Activated CD8-positive, alpha-beta memory T cell treated with anti-CD3 and anti-CD28 coated beads for 1 hour (primary cell): ENCODE results near the gene UBA5.
A peak's percentile ranks its signal among the peaks of the same experiment; 100 is the strongest.
"Not testable (repeated sequence)": the region's sequence is repeated elsewhere in the genome, so short reads cannot be mapped to it uniquely, and the experiment has no call there.

Experiments used
- DNase-seq, 2 donors: peaks; one replicate each; pipeline ENCODE4 v3.0.0-alpha.2; 2020; ENCODE audit warnings: low read depth in 1 of 2; ENCODE audit errors: extremely low read depth in 1 of 2

UBA5 gene

DNA sequence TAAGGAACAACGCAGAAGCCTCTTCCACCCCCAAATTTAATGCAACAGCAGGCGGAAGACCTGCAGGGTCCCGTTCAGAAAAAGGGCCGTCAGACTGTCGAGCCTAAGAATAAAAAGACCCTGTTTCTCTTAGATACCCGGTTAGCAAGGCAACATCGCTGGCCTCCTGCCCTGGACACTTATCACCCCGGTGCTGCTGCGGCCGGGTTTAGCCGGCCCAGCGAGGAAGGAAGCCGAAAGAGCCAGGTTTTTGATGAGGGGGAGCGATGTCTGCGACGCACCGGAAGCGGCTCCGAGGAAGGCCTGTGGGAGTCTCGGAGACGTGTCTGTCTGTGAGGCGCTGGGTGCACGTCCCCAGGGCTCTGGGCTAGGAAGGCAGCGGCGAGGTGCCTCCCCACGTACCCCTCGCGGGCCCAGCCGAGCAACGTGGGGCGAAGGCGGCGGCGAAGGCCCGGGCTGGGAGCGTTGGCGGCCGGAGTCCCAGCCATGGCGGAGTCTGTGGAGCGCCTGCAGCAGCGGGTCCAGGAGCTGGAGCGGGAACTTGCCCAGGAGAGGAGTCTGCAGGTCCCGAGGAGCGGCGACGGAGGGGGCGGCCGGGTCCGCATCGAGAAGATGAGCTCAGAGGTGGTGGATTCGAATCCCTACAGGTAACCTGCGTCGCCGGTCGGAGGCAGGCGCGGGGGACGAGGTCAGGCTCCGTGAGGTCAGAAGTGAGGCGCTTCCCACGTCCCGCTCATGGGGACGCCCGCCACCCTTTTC, at the start of gene UBA5:
TSS of gene UBA5 (plus strand) at position 278 of the 759 bp plus-strand sequence. CDS start at position 487, 209 bp downstream.
- DNase-seq = peak in 1 of 2 donors; percentile 47

DNA sequence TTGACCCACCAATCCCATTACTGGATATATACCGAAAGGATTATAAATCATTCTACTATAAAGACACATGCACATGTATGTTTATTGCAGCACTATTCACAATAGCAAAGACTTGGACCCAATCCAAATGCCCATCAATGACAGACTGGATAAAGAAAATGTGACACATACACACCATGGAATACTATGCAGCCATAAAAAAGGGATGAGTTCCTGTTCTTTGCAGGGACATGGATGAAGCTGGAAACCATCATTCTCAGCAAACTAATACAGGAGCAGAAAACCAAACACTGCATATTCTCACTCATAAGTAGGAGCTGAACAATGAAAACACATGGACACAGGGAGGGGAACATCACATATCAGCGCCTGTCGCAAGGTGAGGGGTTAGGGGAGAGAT, 44.8 kb upstream of the UBA5 start:
- DNase-seq = not testable (repeated sequence)

DNA sequence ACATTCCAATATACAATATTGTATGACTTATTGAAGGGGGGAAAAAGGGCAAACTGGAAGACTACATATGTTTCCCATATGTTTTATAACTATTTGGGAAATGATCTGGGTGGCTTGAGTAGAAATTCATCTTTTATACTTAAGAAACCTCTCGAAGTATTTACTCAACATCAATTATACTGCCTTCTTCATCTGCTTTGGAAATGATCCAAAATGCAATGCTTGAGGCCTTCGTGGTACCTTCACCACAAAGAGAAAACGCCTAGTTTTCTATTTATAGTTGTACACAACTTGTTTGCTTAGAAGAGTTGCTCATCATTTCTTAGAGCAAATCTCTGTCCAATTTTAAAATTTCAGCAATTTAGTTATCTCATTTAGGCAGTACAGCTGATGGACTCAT, 44.2 kb upstream of the UBA5 start:
- no peak for DNase-seq

DNA sequence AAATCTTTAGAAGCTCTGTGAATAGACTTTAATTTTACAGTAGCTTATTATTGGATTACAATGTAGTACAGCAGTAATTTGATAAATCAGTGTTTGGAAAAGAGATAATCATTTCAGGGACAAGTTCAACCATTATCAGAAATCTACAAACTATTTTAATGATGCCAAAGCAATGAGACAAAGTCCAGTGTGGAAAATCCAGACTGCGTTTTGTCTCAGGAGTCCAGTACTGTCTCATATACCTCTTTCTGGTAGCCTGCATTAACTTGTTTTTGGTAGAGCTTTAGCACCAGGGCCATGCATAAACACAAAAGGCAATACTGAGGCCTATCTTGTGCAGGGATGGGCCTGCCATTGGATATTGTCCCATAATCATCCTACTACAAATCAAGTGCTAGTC, 43.3 kb upstream of the UBA5 start:
- DNase-seq = no peak

DNA sequence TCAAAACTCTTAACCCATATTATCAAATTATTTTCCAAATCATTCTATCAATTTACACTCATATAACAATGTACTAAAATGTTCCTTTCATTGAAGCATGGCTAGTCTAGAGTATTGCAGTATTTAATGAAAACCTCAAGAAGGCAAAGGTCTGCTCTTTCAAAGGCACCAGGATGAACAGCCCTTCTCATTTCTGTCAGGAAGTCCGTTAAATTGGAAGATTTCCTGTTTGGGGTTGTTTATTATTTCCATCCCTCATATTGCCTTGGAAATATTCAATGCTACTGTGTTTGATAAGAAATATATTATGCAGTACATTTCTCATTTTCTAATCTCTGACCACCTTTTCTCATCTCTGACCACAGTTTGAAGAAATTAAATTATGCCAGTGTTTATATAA, 38.0 kb upstream of the UBA5 start:
- DNase-seq = no peak

DNA sequence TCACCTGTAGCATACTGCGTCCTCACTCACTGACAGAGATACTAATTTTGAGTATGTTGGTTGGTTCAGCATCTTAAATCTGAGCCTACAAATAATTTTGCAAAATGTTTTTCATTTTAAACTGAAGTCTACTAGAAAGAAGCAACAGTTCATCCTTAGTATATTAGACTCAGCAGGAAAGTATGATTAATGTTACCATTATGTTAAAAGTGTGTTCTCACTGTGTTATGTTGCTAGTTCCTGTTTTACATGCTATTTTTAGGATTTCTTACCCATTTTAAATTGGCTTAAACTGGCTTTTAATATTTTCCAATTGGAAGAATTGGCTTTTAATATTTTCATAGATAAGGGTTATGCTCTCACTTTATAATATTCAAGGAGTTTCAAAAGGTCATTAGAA, 37.4 kb upstream of the UBA5 start:
- DNase-seq = no peak

DNA sequence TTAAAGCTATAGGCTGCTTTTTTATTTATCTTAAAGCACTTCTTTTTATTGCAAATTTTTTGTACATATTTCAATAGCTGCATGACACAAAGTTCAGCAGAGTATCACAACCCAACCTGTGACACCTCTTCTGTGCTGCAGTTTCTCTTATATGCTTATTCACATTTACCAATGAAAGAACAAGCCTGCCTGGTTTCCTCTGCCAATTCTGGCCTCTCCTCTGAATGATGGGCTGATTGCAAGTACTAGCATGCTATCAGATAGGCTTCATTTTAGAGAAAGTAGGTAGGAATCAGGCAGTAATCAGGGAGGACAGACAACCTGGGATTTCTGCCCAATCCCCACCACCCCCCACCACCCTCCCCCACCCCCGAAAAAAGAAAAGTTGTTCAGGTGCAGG, 36.5 kb upstream of the UBA5 start:
- DNase-seq = no peak

DNA sequence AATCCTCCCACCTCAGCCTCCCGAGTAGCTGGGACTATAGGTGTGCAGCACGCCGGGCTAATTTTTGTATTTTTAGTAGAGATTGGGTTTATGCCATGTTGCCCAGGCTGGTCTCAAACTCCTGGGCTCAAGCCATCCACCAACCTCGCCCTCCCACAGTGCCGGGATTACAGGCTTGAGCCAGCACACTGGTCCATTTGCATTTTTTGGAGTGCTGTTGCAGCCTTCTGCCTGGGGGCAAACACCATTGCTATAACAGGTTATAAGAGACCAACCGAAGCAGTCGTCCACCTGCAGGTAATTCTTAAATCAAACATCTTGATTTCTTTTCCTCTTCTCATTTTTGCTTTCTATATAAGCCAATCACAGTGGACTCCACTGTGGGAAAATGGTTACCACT, 35.3 kb upstream of the UBA5 start:
- no peak for DNase-seq

DNA sequence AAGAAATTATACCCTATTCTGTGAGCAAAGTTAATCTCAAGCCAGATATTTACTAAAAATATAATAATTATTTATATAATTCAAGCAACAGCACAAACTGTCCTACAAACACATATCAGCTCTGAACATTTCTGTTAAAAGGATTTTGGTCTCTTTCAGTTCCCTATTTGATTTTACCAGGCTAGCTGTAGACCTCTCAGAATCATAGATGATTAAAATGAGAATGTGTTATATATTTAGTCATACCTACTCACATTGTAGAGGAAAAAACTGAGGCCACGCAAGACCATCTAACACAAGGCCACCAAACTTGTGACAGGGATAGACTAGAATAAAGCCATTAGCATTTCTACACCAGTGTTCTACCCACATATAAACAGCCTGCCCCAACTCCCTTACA, 34.5 kb upstream of the UBA5 start:
- no peak for DNase-seq

DNA sequence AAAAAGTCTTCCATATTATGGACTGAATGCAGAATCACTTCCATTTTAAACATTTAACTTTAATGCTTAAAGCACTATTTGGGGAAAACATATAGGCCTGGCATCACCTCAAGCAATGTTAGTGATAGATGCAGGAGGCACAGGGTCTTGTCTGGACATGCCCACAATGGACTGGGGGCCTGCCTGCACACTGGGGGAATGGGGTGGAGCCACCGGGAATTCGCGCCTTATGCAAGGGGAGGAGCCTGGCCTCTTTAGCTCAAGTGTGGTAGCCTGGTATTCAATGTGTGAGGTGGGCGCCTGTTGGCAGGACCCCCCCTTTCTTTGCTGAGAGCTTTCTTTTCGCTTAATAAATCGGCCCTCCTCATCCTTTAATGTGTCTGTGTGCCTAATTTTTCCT, 33.2 kb upstream of the UBA5 start:
- DNase-seq = no peak

DNA sequence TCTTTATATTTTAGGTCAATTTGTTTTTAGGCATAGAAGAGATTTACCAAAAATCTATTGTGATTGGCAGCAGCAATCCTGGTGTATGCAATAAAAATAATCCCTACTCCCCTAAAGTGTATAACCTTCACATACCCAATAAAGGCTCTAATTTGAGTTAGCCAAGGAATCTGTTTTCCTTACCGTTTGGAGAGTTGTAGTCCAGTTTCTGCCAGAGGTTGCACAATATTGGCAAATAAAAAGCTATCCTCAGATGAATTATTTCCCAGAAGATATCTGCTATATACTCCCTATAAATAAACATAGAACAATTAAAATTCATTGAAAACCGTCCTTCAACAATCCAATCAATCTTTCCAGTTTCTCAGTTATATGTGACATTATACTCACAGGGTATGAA, 32.0 kb upstream of the UBA5 start:
- no peak for DNase-seq

DNA sequence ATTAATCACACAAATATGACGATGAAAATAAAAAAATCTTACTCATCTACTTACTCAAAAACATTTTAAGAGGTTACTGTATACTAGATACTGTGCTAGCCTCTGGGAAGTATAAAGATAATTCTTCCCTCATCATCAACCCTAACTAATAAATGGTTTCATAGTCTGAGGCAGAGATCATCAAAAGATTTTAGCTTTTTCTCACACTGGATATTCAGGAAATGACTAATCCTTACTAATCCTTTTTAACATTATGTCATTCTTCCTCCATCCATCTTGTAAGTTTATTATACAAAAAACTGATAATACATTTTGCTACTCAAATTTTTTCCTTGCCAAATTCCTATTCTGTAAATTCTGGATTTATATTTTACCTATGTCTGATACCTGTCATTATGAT, 30.2 kb upstream of the UBA5 start:
- DNase-seq = no peak

DNA sequence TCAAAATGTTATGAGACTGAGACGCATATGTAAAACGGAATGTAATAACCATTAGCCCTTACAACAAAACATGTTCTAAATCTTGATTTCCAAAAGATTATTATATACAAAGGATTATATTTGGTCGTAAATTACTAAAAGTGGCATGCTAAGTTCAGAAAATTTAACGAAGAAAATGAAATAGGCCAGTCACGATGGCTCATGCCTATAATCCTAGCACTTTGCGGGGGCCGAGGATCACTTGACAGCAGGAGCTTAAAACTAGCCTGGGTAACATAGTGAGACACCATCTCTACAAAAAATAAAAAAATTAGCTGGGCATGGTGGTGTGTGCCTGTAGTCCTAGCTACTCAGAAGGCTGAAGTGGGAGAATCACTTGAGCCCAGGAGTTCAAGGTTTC, 29.5 kb upstream of the UBA5 start:
- DNase-seq = no peak

DNA sequence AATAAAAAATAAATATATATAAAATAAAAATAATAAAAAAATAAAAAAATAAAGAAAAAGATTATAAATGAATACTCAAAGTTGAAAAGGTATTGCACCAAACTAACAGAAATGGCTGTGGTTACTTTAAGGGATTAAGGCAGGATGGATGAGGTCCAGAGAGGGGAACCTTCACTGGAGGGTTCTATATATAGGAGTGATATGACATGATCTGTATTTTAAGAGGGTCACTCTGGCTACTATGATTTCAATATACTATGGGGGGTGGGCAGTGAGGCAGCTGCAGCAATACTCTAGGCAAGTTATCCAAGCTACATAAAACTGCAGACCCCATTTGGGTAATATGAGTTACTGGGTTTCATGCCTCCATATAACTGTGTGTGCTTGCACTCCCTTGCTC, 25.1 kb upstream of the UBA5 start:
- DNase-seq = no peak

DNA sequence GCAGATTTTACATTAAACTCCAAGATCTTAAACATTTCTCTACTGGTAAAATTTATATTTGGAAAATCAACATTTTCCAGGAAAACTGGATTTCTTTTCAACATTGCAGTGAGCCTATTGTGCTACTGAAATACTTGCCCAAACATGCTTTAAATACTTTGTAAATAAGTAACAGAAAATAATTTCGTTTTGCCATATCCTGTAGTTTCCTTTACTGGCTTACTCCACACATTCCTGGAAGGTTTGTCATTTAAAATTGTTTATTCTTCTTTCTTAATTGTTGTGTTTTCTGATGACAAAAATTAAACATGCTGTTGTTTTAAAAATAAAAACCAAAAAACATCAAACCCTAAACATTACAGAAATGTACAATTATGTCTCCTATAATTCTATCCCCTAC, 22.5 kb upstream of the UBA5 start:
- no peak for DNase-seq

DNA sequence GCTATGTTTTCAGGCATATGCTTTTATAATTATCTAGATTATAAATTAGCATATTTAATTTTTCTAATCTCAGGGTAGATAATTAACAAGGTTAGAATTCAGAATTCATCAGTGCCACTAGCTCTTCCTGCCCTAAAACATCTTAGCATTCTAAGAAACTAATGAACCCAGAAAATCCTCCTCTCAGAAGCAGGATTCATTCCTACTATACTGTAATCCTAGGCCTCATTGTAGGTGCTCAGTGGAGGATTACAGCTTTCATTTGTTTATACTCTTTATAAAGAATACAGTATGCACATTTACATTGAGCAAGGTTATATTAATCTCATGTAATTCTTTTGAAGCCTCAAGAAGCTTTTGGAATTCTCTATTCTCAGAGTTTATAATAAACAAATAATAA, 21.4 kb upstream of the UBA5 start:
- no peak for DNase-seq

DNA sequence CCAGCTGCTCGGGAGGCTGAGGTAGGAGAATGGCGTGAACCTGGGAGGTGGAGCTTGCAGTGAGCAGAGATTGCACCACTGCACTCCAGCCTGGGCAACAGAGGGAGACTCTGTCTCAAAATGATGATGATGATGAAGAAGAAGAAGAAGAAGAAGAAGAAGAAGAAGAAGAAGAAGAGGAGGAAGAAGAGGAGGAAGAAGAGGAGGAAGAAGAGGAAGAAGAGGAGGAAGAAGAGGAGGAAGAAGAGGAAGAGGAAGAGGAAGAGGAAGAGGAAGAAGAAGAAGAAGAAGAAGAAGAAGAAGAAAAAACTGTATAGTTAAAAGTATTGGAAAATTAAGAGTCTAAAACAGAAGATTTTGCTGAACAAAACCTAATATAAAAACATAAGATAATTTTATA, 18.7 kb upstream of the UBA5 start:
- DNase-seq = not testable (repeated sequence)

DNA sequence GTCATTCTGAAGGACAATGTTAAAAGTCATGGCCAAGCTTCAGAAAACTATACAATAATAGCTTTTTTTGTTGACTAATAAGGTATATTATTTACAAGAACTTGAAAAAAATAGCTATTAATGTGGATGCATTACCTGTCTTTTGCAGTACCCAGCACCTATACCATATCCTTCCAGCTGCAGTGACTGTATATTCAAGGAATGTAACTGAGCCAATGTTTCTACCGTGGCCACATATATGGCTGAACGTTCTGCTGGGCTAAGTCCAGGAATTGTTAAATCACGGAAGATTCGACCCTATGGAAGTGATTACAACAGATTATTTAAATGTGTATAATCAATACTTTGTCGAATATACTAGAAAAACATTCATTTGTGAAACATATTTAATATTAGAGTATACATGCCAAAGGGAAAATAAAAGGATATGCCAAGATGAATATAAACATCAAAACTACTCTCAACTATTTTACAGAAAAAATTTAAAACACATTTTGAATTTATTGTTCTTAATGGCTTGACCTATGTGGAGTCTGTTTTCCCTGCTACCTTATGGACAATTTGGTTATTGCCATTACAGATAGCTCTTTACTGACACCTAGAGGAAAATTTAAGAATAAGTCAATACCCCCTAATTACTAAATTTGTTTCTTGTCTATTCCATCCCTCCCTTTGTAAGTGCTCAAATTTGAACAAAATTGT, 18.1 kb upstream of the UBA5 start:
- no peak for DNase-seq

DNA sequence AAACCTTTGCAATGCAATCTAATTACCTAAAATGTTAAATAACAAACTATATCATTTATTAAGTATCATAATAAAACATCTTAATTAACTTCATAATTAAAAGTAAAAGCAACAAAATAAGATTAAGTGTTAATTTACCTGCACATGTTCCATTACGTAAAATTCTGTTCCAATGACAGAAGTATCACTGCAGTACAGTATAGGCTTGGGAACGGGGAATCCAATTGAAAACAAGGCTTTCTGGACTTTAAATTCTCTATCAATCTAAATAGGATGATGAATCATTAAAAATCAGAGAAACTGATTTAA, 17.6 kb upstream of the UBA5 start:
- DNase-seq = no peak

DNA sequence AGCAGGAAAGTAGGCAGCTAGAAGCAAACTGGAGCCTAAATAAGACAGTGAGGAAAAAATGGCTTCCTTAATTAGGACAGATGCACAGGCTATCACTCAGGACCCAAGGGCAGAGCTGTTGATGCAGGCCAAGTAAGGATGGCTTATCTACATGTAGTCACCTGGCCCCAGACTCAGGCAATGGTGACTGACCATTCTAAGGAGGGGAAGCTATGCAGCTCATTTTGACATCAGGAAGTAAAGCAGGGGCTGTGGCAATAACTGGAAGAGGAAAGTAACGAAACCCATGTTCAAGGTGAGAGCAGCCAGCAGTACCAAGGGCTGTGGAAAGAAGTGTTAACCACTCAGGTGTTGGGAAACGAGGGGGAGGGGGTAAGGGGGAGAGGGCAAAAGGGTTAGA, 16.8 kb upstream of the UBA5 start:
- no peak for DNase-seq

DNA sequence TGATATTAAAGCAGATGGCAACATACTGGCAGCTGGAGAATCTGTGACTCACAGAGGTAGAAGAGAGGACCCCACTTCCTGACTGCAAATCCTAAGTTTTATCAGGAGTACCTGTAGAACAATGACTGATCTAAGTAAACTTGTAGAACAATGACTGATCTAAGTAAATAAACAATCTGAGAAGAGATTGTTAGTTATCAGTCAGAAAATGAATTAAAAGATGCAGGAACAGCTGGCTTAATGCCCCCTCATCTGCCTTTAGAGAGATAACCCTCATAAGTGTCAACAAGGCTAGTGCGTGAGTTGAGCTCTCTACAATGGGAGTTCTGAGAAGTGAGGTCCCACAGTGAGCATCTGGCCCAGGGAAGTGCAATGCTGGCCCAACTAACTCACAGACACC, 15.1 kb upstream of the UBA5 start:
- DNase-seq = no peak

DNA sequence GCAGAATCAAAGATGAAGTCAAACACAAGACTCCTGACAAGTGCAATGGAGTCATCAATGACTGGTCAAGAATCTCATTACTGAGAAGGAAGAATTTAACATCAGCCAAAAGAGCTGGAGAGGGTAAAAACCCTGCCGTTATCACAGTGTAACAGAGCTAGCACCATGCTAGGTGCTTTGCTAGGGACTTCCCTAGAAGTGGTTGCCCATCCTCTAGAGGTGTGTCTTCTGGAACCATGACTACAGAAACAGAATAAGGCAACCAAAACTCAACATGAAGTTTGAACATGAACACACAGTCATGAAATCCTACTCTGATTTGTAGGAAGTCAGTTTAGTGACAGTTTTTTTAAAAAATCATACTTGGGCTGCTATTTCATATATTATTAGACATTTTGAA, 10.0 kb upstream of the UBA5 start:
- no peak for DNase-seq
